Left renal cortex interstitium (tissue), 4 donors: ENCODE data around the gene ARSK. TPM values are rescaled to one million over a fixed set of nuclear protein-coding genes. Genes with fewer than 3 reads are reported as not detected.
A peak's percentile ranks its signal among the peaks of the same experiment; 100 is the strongest.

Source experiments
- DNase-seq, 4 donors: peaks; one replicate each; pipeline ENCODE4 v3.0.0-alpha.2; 2013; ENCODE audit warnings: low read depth in 4 of 4, low spot score in 2 of 4, missing footprints in 1 of 4
- polyA plus RNA-seq, 4 donors: library from polyadenylated mRNA; unstranded; fragments of 120-200 nt; gene quantifications; one replicate each; pipeline ENCODE4 v1.2.1, GENCODE V29; 2013; ENCODE audit not compliant: insufficient read length in 4 of 4

Gene ARSK
- polyA plus RNA-seq, 4 donors = 13.1 to 14.2 (median 13.7) TPM

- peak; percentile 75 to 93 (median 89) for DNase-seq
Observed at GRCh38 chr5:95646569-95647431, 91.9 kb downstream of the ARSK start, which contains the start of gene RFESD. Gene RFESD, plus strand, starts transcription at chr5:95646777. Its CDS starts 5,495 bp downstream, at chr5:95652272.

DNA sequence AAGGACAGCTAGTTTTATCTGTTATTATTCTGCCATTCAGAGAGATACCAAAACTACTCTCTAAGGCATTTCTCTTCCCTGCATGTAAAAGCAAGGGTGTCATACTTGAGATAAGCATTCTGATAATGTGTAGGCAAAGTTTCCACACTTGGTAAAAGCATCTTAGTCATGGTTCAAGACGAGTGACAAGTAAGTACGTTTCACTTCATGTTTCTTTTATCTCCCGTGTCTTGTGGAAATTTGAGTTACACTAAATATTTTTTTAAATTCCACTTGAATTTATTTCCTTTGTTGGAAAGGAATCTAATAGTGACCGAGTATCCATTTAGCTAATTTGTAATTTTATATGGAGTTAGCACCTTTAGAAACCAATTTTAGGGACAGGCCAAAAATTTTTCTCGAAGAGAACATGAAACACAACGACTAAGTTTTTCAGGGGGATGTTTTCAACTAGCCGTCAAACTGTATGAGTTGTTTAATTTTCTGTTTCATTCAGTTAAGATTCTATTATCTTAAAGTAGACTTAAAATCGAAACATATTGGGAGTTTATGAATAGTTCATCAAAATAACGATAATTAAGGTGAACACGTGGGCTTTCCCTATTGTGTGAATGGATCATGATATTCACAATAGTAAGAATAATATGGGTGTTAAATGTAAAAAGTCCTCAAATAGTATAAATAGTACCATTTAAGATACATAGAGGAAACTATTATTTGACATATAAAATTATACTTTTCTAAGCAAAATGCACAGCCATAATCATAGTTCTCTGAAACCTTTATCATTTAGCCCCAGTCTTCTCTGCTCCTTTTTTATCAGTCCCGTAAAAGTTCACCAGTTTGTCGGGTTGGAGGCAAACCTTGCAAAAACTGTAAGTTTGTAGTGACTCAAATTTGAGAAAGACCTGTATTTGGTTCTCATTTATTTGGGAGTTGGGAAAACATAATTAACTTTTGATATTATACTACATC is 93.3 kb downstream of the ARSK start:
- DNase-seq = no peak

GRCh38 chr5:95649274-95649673 is 94.4 kb downstream of the ARSK start:
- no peak for DNase-seq

DNA sequence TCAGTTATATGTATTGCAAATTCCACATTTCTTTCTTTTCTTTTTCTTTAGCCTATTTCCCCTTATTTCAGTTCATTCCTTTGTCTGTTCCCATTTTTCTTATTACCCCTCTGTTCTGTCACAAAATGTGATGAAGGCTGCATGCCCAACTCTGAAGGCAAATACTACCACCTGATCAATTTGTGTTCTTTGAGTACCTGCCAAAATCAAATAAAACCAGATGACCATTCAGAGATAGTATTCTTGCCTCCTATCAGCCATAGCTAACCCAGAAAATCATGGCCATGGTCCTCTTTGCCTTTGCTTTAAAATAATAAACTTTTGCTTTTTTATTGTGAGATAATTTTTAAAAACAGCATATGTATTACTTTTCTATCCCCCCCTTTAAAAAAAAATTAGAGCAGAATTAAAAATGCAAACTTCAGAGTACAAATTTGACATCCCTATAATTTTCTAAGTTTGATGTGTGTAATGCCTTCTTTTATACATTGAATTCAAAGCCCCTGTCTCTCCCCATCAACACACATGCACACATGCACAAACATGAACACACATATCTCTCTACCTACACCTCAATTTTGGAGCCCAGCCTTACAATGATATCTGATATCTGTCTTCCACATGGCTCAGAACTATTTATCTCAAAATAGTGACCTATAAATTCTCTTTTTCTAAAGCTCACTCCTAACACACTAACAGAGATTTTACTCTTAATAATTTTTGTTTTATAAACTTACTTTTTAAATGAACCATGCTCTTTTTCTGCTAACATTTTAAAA is 95.1 kb downstream of the ARSK start:
- no peak for DNase-seq

DNA sequence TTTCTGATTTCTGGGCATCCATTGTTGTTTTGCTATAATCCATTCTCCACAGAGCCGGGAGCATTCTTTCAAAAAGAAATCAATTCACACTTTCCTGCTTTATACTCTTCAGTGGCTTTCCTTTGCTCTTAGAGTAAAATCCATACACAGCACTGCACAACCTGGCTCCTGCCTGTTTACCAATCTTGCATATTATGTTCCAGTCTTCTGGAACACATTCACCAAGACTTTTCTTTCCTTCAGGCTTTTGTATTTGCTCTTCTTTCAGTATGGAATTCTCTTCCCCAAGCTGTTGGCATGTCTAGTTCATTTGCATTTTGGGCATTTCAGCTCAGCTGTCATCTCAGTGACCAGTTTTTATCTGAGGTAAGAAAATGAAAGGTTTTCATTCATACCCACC is 97.9 kb downstream of the ARSK start:
- DNase-seq = no peak

DNA sequence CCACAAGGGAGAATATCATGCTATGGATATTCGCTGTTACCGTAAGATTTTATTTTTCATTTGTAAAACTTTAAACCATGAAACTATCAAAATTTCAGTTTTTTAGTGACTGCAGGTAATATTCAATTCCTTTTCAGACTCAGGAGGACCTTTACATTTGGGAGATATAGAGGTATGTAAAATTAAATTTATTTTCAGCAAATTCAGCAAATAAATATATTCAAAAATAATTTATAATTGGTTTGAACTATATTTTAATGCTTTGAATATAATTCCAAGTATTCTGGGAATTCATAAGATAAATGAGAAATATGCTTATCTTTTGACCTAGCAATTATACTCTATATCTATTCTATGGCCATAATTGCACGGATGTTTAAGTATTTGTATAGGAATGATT is 99.3 kb downstream of the ARSK start:
- DNase-seq = no peak

Other genes with a start within 250 kb of the ARSK start
- gene FAM81B, start 163.7 kb upstream of the ARSK start, polyA plus RNA-seq = 1 to 10 TPM; 4.6 to 6.9 (median 5.4) TPM
- 100 to 1,000 TPM in 1 of 4 donors, 10 to 100 TPM in 3; 76.3 to 112 (median 88.5) TPM for gene SKIC3, start 124 bp upstream of the ARSK start, polyA plus RNA-seq
- under 1 TPM in 1 of 4 donors, not detected in 3; 0.08 TPM for gene GPR150, start 65.0 kb downstream of the ARSK start, polyA plus RNA-seq
- 1 to 10 TPM; 3.5 to 7.1 (median 4.9) TPM for gene RFESD, start 91.7 kb downstream of the ARSK start, polyA plus RNA-seq
- gene SPATA9, start 127.9 kb downstream of the ARSK start, polyA plus RNA-seq = 1 to 10 TPM; 1.1 to 2.3 (median 1.9) TPM
- gene RHOBTB3, start 176.2 kb downstream of the ARSK start, polyA plus RNA-seq = 10 to 100 TPM; 68.0 to 80.5 (median 70.6) TPM